Esophagus muscularis mucosa (tissue), 4 donors: ENCODE results near the gene MUC4.

Experiments used
- EP300 ChIP-seq: sonication (generic); formaldehyde crosslinking; IDR thresholded peaks from one replicate; pipeline ENCODE4 v1.6.1; 2017; ENCODE audit warnings: antibody characterized with exemption
- POLR2A ChIP-seq: fragments of 450-650 bp; IDR thresholded peaks from one replicate; pipeline ENCODE4 v1.6.1; 2017; ENCODE audit warnings: antibody characterized with exemption, moderate library complexity, mild to moderate bottlenecking, low read depth
- POLR2AphosphoS5 ChIP-seq, 2 donors: sonication (generic); formaldehyde crosslinking; IDR thresholded peaks; one replicate each; pipeline ENCODE4 v1.6.1; 2017; ENCODE audit warnings: antibody characterized with exemption in 2 of 2
- TF ChIP-seq, protein P1 (sequence below), 3 experiments: fragments of 200-600 bp in 2 of 3; fragments of 450-650 bp in 1 of 3; sonication (generic) in 2 of 3; IDR thresholded peaks; one replicate each; pipeline ENCODE4 v1.5.1; 2017 to 2019; ENCODE audit warnings: antibody characterized with exemption in 3 of 3, mild to moderate bottlenecking in 2 of 3, moderate library complexity in 1 of 3

DNA sequence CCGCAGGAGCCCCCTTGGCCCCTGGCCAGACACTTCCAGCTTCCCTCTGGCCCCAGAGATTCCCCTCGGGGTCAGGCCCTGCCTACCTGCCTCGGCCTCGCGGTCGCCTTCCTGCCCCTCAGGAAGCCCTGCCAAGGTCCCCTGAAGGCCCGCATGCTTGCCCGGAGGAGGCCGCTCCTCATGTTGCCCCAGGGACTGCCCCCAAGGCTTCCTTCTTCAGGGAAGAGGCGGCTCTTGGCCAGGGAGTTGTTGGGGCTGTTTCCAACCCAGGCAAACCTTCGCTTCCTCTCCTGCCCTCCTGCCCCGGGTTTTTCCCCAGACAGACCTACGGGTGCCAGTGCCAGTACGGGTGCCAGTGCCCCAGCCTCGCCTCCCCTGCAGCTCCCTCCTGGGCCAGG, 13.5 kb upstream of the MUC4 start:
- no peak for TF ChIP-seq POLR2AphosphoS5 (IDR thresholded peaks at IDR 0.05)
- TF ChIP-seq, protein P1, sequence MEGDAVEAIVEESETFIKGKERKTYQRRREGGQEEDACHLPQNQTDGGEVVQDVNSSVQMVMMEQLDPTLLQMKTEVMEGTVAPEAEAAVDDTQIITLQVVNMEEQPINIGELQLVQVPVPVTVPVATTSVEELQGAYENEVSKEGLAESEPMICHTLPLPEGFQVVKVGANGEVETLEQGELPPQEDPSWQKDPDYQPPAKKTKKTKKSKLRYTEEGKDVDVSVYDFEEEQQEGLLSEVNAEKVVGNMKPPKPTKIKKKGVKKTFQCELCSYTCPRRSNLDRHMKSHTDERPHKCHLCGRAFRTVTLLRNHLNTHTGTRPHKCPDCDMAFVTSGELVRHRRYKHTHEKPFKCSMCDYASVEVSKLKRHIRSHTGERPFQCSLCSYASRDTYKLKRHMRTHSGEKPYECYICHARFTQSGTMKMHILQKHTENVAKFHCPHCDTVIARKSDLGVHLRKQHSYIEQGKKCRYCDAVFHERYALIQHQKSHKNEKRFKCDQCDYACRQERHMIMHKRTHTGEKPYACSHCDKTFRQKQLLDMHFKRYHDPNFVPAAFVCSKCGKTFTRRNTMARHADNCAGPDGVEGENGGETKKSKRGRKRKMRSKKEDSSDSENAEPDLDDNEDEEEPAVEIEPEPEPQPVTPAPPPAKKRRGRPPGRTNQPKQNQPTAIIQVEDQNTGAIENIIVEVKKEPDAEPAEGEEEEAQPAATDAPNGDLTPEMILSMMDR (IDR thresholded peaks at IDR 0.05) = no peak
- no peak for TF ChIP-seq EP300
- TF ChIP-seq POLR2A = no peak
